Breast epithelium (tissue), 4 donors: ENCODE data around the gene ZMIZ2. TPM values are rescaled to one million over a fixed set of nuclear protein-coding genes. Genes with fewer than 3 reads are reported as not detected.

Source experiments
- DNase-seq, 2 donors: peaks; one replicate each; pipeline ENCODE4 v3.0.0-alpha.2; 2019; ENCODE audit warnings: low spot score in 2 of 2
- H3K27ac ChIP-seq, 2 donors: fragments of 200-600 bp; sonication (generic) in 1 of 2; one replicate each; pipeline ENCODE4 v1.5.1; 2016 to 2019; ENCODE audit warnings: mild to moderate bottlenecking in 1 of 2
- H3K27me3 ChIP-seq, 2 donors: fragments of 200-600 bp; sonication (generic) in 1 of 2; one replicate each; pipeline versions ENCODE4 v1.5.1 to v1.6.0; 2017 to 2019; ENCODE audit warnings: control low read depth in 1 of 2, mild to moderate bottlenecking in 1 of 2
- H3K36me3 ChIP-seq: fragments of 200-600 bp; one replicate; pipeline ENCODE4 v1.5.1; 2019
- H3K4me1 ChIP-seq, 2 donors: fragments of 200-600 bp; sonication (generic); one replicate each; pipeline ENCODE4 v1.5.1; 2016 to 2019; ENCODE audit warnings: control low read depth in 1 of 2
- H3K4me3 ChIP-seq, 3 donors: fragments of 200-600 bp; sonication (generic); 1 replicate in 2 of 3; 2 replicates in 1 of 3; pipeline ENCODE4 v1.5.1; 2016 to 2019; ENCODE audit warnings: mild to moderate bottlenecking in 3 of 3, moderate library complexity in 2 of 3
- H3K9me3 ChIP-seq, 2 donors: fragments of 200-600 bp; sonication (generic) in 1 of 2; one replicate each; pipeline ENCODE4 v1.5.1; 2016 to 2019; ENCODE audit warnings: control low read depth in 1 of 2
- POLR2A ChIP-seq: fragments of 450-650 bp; IDR thresholded peaks from one replicate; pipeline ENCODE4 v1.6.1; 2016; ENCODE audit warnings: antibody characterized with exemption, mild to moderate bottlenecking, moderate library complexity
- POLR2AphosphoS5 ChIP-seq, 3 donors: sonication (generic); formaldehyde crosslinking; IDR thresholded peaks; one replicate each; pipeline ENCODE4 v1.6.1; 2017; ENCODE audit warnings: antibody characterized with exemption in 3 of 3
- intact Hi-C: fragments of 100-400 bp; cut with DNase I; formaldehyde crosslinking; loops from one replicate; pipeline ENCODE4 v1.15.1; 2023; ENCODE audit warnings: low total_unique reads
- total RNA-seq, 3 donors: library from RNA; depleted of rRNA; stranded (reverse); fragments of >200 nt; gene quantifications; one replicate each; pipeline ENCODE4 v1.1.0, GENCODE V29; 2016
- TF ChIP-seq, protein P1 (sequence below), 3 donors: fragments of 450-650 bp; IDR thresholded peaks; one replicate each; pipeline ENCODE4 v1.5.1; 2016 to 2017; ENCODE audit warnings: antibody characterized with exemption in 3 of 3, mild to moderate bottlenecking in 3 of 3, moderate library complexity in 3 of 3

The ZMIZ2 gene
- total RNA-seq, 3 donors from 2014 or later, result 12.5 to 30.1 (median 23.6) TPM

- H3K27me3 ChIP-seq, result no peaks in the 10 kb centered on the region
- TF ChIP-seq, protein P1, sequence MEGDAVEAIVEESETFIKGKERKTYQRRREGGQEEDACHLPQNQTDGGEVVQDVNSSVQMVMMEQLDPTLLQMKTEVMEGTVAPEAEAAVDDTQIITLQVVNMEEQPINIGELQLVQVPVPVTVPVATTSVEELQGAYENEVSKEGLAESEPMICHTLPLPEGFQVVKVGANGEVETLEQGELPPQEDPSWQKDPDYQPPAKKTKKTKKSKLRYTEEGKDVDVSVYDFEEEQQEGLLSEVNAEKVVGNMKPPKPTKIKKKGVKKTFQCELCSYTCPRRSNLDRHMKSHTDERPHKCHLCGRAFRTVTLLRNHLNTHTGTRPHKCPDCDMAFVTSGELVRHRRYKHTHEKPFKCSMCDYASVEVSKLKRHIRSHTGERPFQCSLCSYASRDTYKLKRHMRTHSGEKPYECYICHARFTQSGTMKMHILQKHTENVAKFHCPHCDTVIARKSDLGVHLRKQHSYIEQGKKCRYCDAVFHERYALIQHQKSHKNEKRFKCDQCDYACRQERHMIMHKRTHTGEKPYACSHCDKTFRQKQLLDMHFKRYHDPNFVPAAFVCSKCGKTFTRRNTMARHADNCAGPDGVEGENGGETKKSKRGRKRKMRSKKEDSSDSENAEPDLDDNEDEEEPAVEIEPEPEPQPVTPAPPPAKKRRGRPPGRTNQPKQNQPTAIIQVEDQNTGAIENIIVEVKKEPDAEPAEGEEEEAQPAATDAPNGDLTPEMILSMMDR (IDR thresholded peaks at IDR 0.05), result no peak
- TF ChIP-seq POLR2AphosphoS5 (IDR thresholded peaks at IDR 0.05) (no peak), POLR2A (no peak)
- DNase-seq, result no peak
- H3K27ac ChIP-seq, result no peak overlapping the region
- H3K4me3 ChIP-seq, result no peak overlapping the region
- peaks cover 0 to 1% of the 10 kb centered on the region in 2 donors for H3K4me1 ChIP-seq
- intact Hi-C loops, result no loop called here
- peaks cover 4% of the 10 kb centered on the region for H3K36me3 ChIP-seq
- no peaks in the 10 kb centered on the region for H3K9me3 ChIP-seq
Observed at GRCh38 chr7:44762726-44763522, 14.3 kb downstream of the ZMIZ2 start.

DNA sequence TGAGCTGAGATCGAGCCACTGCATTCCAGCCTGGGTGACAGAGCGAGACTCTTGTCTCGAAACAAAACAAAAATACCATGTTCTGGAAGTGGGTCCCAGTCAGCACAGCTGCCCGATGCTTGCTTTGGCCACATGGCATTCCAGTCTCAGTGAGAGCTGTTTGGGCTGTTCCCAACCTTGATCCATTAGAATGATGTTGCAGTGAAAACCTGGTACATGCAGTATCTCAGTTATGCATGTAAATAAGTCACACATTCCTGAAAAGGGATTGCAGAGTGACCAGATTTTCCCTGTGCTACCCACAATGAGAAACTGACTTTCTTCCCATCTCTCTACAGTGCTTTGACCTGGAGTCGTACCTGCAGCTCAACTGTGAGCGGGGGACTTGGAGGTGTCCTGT lies 15.4 kb downstream of the ZMIZ2 start:
- Histone ChIP-seq H3K4me1 (peaks cover 4 to 8% of the 10 kb centered on the region in 2 donors), H3K9me3 (no peaks in the 10 kb centered on the region), H3K4me3 (no peak overlapping the region), H3K36me3 (peaks cover 4% of the 10 kb centered on the region), H3K27me3 (no peaks in the 10 kb centered on the region), H3K27ac (no peak overlapping the region)
- TF ChIP-seq POLR2AphosphoS5 (IDR thresholded peaks at IDR 0.05), result no peak
- no peak for TF ChIP-seq POLR2A
- TF ChIP-seq, protein P1 (IDR thresholded peaks at IDR 0.05), result no peak
- intact Hi-C loops, result no loop called here
- DNase-seq, result no peak

- Histone ChIP-seq H3K36me3 (peaks cover 4% of the 10 kb centered on the region), H3K9me3 (no peaks in the 10 kb centered on the region), H3K27ac (no peak overlapping the region), H3K4me1 (peaks cover 10 to 12% of the 10 kb centered on the region in 2 donors), H3K4me3 (no peak overlapping the region), H3K27me3 (no peaks in the 10 kb centered on the region)
- intact Hi-C loops, result no loop called here
- TF ChIP-seq, protein P1 (IDR thresholded peaks at IDR 0.05), result no peak
- TF ChIP-seq POLR2A (no peak), POLR2AphosphoS5 (IDR thresholded peaks at IDR 0.05) (no peak)
- DNase-seq, result peak in 1 of 2 donors; percentile 29
Observed at GRCh38 chr7:44764665-44765578, 16.3 kb downstream of the ZMIZ2 start.

GRCh38 chr7:44765579-44766415 lies 17.1 kb downstream of the ZMIZ2 start:
- H3K27ac ChIP-seq, result no peak overlapping the region
- no peaks in the 10 kb centered on the region for H3K9me3 ChIP-seq
- TF ChIP-seq, protein P1 (IDR thresholded peaks at IDR 0.05), result no peak
- TF ChIP-seq POLR2A, result no peak
- H3K36me3 ChIP-seq, result peaks cover 4% of the 10 kb centered on the region
- DNase-seq, result no peak
- H3K4me3 ChIP-seq, result no peak overlapping the region
- H3K4me1 ChIP-seq, result peaks cover 10 to 15% of the 10 kb centered on the region in 2 donors
- H3K27me3 ChIP-seq, result no peaks in the 10 kb centered on the region
- intact Hi-C loops, result no loop called here
